Inferior parietal cortex (tissue), 1 donor: Measurements from ENCODE around the gene ETFDH.
"Not testable (repeated sequence)": the region's sequence is repeated elsewhere in the genome, so short reads cannot be mapped to it uniquely, and the experiment has no call there.

Source experiments
- DNase-seq: peaks from one replicate; pipeline ENCODE4 v3.0.0-alpha.2; 2016; ENCODE audit errors: extremely low spot score

The ETFDH gene

GRCh38 chr4:158754385-158755180, 82.5 kb downstream of the ETFDH start:
- DNase-seq, result no peak

GRCh38 chr4:158755819-158756218, 83.7 kb downstream of the ETFDH start:
- not testable (repeated sequence) for DNase-seq

- no peak for DNase-seq
These were observed 84.5 kb downstream of the ETFDH start for GRCh38 chr4:158756588-158756987.

GRCh38 chr4:158758142-158758541, 86.0 kb downstream of the ETFDH start:
- no peak for DNase-seq

GRCh38 chr4:158758703-158759102, 86.6 kb downstream of the ETFDH start:
- no peak for DNase-seq
